AG09309 (cell line): ENCODE results near the gene TMEM131.

Experiments
- DNase-seq: peaks from one replicate; pipeline ENCODE4 v3.0.0-alpha.2; 2010; ENCODE audit warnings: low read depth
- H3K4me3 ChIP-seq: 2 replicates; pipeline ENCODE4 v1.5.1; 2011; ENCODE audit warnings: mild to moderate bottlenecking, low read depth, low read length, moderate library complexity; ENCODE audit not compliant: control insufficient read depth
- CTCF ChIP-seq: IDR thresholded peaks from 2 replicates; pipeline ENCODE4 v1.5.1; 2011; ENCODE audit warnings: mild to moderate bottlenecking, low read depth, low read length, inconsistent platforms; ENCODE audit not compliant: insufficient read depth, control insufficient read depth; ENCODE audit errors: missing control alignments

Gene TMEM131

GRCh38 chr2:97717613-97717995, 278.1 kb downstream of the TMEM131 start:
- H3K4me3 ChIP-seq: no peak overlapping the region
- TF ChIP-seq CTCF: no peak
- DNase-seq: no peak

GRCh38 chr2:97716695-97717612, 278.8 kb downstream of the TMEM131 start:
- DNase-seq: no peak
- H3K4me3 ChIP-seq: no peak overlapping the region
- no peak for TF ChIP-seq CTCF

- no peak overlapping the region for H3K4me3 ChIP-seq
- no peak for TF ChIP-seq CTCF
- DNase-seq: no peak
Measured at GRCh38 chr2:97715951-97716694, 279.6 kb downstream of the TMEM131 start.

GRCh38 chr2:97714950-97715652, 280.6 kb downstream of the TMEM131 start:
- TF ChIP-seq CTCF: no peak
- H3K4me3 ChIP-seq: no peak overlapping the region
- DNase-seq: no peak

DNA sequence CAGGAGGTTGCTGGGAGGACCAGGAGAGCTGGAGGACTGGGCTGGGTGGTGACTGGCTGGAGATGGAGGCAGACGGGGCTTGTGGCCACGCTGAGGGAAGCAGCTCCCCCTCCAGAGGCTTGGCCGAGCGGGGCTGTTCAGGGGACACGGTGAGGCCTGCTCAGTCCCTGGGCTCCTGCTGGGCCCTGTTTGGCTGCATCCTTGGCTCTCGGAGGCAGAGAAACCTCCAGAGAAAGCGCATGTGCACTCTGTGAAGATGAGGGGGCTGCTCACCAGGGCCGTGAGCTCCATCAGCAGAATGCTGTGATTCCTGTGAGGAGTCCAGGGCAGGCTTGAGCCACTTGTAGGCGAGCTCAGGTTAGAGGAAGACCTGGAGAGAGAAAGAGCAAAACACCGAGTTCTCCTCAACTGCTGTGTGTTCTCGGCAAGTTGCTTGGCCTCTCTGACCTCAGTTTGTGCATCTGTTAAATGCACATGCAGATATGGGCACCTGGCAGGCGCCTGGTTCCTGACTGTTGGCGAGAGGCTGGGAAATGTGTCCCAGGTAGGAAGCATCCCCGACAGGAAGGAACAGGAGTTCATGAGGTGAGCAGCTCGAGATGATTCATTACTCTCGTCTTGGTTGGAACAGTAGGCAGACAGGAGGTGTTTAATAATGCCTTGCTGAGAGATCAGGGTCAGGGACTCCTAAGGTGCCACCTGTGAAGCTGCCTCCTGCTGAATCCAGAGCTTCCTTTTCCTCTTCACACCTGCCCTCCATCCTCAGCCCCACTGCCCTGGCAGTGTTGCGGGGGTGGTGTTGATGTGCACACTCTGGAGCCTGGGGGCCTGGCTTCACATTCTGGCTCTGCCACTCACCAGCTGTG, 281.4 kb downstream of the TMEM131 start:
- DNase-seq: no peak
- H3K4me3 ChIP-seq: no peak overlapping the region
- TF ChIP-seq CTCF: no peak
